Astrocyte of the spinal cord (primary cell): ENCODE data around the gene UBR2.

Experiments used
- DNase-seq: peaks from one replicate; pipeline ENCODE4 v3.0.0; 2011; ENCODE audit warnings: low read depth, low spot score
- H3K4me3 ChIP-seq: 2 replicates; pipeline ENCODE4 v1.5.1; 2011; ENCODE audit warnings: low read depth, mild to moderate bottlenecking, low read length, moderate library complexity
- in situ Hi-C: cut with HindIII; loops from 2 replicates; pipeline ENCODE4 v1.10.0; 2017; ENCODE audit warnings: low sequenced_read_pairs
- TF ChIP-seq, protein P1 (sequence below): IDR thresholded peaks from 2 replicates; pipeline ENCODE4 v1.5.1; 2012; ENCODE audit warnings: low read depth, mild to moderate bottlenecking, low read length, inconsistent platforms

The UBR2 gene

DNA sequence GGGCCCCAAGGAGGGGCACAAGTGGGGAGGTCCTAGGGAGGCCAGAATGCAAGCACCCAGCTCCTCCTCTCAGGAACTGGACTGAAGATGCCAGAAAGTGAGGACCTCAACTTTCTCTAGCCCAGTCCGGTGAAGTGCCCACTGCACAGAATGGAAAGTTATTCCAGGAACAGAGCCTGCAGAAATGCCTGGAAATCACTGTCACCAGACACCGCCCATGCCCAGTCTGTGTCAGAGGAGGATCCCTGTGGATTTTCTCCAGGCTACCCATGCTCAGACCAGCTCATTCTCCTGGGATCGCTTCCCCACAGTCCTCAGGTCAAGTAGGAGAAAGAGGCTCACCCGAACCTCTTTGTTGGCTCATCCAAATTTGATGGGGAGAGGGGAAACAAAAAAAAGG is 152.0 kb downstream of the UBR2 start:
- H3K4me3 ChIP-seq = no peak overlapping the region
- no peak for DNase-seq
- in situ Hi-C loops = no loop called here
- TF ChIP-seq, protein P1, sequence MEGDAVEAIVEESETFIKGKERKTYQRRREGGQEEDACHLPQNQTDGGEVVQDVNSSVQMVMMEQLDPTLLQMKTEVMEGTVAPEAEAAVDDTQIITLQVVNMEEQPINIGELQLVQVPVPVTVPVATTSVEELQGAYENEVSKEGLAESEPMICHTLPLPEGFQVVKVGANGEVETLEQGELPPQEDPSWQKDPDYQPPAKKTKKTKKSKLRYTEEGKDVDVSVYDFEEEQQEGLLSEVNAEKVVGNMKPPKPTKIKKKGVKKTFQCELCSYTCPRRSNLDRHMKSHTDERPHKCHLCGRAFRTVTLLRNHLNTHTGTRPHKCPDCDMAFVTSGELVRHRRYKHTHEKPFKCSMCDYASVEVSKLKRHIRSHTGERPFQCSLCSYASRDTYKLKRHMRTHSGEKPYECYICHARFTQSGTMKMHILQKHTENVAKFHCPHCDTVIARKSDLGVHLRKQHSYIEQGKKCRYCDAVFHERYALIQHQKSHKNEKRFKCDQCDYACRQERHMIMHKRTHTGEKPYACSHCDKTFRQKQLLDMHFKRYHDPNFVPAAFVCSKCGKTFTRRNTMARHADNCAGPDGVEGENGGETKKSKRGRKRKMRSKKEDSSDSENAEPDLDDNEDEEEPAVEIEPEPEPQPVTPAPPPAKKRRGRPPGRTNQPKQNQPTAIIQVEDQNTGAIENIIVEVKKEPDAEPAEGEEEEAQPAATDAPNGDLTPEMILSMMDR = no peak

DNA sequence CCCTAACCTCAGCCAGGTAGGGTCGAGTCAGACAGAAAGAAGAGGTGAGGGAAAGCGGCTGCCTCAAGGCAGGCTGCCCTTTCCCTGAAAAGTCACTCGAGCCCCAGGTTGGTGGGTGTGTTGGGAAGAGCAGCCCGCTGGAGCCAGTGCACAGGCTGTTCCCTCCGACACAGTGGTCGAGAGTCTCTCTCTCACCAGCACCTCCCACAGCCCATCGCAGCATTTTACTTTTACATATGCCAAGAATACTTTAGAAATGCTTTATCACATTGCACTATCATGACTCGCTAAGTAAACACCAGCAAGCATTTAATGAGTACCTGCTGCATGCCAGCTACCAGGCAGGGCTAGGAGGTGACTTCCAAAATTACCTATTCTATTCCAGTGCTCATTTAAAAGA is 156.9 kb downstream of the UBR2 start:
- peak; percentile 39 for DNase-seq
- TF ChIP-seq, protein P1 = no peak
- no peak overlapping the region for H3K4me3 ChIP-seq
- in situ Hi-C loops = no loop called here

DNA sequence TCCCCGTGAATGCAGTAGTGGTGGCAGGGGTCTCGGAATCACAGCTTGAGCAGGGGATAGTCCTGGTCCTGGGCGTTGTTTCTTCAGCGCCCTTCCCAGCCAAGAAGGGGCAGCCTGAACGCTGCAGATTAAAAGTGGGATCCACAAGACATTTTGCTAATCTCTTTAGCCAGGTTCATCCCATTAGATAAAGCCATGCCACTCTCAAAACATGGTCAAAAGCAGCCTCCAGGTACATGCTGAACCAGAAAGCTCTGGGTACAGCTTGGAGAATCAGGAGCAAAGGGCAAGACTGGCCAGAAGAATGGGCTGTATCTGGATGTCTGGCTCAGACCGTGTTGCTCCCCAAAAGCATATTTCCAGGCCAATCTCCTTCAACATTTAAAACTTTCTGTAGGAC is 158.7 kb downstream of the UBR2 start, which contains the start of gene PRPH2:
Gene PRPH2 (minus strand): TSS at position 101 of the 400 bp plus-strand sequence. CDS start 263 bp downstream, outside the sequence.
- in situ Hi-C loops = no loop called here
- H3K4me3 ChIP-seq = no peak within 1 kb of the TSS
- no peak for DNase-seq
- TF ChIP-seq, protein P1 = no peak

DNA sequence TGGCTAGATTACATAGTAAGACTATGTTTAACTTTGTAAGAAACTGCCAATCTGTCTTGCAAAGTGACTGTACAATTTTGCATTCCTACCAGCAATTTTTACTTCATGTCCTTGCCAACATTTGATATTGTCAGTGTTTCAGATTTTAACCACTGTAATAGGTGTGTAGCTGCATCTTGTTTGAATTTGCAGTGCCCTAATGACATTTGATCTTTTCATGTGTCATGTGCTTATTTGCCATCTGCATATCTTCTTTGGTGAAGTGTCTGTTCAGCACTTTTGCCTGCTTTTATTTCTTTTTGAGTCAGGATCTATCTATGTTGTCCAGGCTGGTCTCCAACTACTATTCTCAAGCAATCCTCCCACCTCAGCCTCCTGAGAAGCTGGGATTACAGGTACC is 161.0 kb downstream of the UBR2 start:
- H3K4me3 ChIP-seq = no peak overlapping the region
- TF ChIP-seq, protein P1 = no peak
- in situ Hi-C loops = no loop called here
- DNase-seq = no peak

DNA sequence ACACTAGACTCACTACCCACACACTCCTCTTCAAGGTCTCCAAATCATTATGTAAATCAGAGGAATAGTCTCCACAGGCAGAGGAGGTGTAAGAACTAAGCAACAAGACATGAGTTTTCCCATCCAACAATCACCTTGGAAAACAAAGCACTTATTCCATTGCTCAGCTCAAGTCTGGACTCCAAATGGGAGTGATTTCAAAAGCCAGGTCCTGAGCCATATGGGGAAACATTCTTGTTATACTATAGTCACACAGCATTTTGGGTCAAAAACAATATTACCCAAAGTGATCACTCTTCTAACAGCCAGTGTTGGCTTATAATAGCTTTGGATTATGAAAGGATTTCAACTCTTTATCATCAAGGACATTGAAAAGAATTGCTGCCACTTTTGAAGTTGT is 162.2 kb downstream of the UBR2 start:
- TF ChIP-seq, protein P1 = no peak
- H3K4me3 ChIP-seq = no peak overlapping the region
- in situ Hi-C loops = no loop called here

DNA sequence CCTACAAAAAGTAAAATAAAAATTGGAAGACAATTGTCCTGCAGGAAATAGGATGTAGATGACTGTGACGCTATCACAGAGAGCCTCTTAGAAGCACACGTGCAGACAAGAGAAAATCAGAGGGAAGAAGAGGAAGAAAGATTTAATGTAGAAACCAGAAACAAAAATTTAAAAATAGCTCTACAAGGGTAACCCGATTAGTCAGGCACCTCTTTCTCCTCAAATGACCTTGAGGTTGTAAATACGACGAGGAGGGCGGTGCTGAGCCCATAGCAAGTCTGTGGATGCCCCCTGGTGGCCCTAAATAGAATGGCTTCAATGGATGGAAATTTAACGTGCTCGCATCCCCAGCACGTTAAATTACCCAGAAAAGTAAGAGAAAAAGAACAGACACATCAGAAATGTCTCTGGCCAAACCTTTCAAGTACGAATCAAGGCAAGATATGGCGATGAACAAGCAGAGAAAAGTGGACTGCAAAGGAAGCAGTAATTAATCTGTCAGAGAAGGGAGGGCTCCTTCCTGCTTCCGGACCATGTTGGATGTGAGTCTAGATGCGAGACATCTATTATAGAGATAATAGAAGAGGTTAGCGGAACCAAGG is 162.8 kb downstream of the UBR2 start:
- peak overlapping the region; percentile 24 for H3K4me3 ChIP-seq
- DNase-seq = peak; percentile 89
- in situ Hi-C loops = no loop called here
- TF ChIP-seq, protein P1 = peak; percentile 89

More for the DNA sequence above, 162.2 kb downstream of the UBR2 start:
- DNase-seq = no peak
